Measurements from ENCODE around the gene CROCC.
A peak's percentile ranks its signal among the peaks of the same experiment; 100 is the strongest.
"Not testable (repeated sequence)": the region's sequence is repeated elsewhere in the genome, so short reads cannot be mapped to it uniquely, and the experiment has no call there.

CROCC gene

DNA sequence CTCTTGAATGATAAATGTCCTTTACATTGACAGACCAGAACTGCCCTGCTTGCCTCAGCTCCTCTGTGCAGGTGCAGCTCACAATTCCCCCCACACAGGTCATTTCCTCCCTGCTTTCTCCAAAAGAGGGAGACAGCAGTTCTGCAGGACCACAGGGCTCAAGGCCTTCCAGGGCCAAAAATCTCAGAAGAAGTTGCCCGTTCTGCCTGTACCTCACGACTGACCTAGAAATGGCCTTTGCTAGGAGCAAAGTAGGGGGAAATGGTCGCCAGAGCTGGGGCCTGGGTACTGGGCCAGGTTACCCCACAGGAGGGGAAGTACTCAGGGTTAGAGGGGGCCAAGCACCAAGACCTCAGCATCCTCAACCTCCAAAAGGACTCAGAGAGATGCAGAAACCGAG lies 14.9 kb upstream of the CROCC start:
- Histone ChIP-seq H3K9me3 (ENCODE audit: control insufficient read depth in 2 of 2, low read length in 2 of 2) (no peaks in the 10 kb centered on the region), H3K27me3 (ENCODE audit: control insufficient read depth in 2 of 2, insufficient read depth in 2 of 2, low read length in 2 of 2) (no peaks in the 10 kb centered on the region), H3K9ac (ENCODE audit: low read depth in 1 of 2, low read length in 2 of 2) (no peak overlapping the region), H3K36me3 (ENCODE audit: control insufficient read depth in 2 of 2, insufficient read depth in 2 of 2, low read length in 2 of 2) (no peaks in the 10 kb centered on the region), H3K4me3 (ENCODE audit: low read length in 2 of 2) (no peak overlapping the region), H3K4me1 (ENCODE audit: control insufficient read depth in 2 of 2, insufficient read depth in 2 of 2, low read length in 2 of 2) (peaks cover 14 to 16% of the 10 kb centered on the region in 2 donors), H3K27ac (ENCODE audit: low read depth in 2 of 2, low read length in 2 of 2) (no peak overlapping the region)

DNA sequence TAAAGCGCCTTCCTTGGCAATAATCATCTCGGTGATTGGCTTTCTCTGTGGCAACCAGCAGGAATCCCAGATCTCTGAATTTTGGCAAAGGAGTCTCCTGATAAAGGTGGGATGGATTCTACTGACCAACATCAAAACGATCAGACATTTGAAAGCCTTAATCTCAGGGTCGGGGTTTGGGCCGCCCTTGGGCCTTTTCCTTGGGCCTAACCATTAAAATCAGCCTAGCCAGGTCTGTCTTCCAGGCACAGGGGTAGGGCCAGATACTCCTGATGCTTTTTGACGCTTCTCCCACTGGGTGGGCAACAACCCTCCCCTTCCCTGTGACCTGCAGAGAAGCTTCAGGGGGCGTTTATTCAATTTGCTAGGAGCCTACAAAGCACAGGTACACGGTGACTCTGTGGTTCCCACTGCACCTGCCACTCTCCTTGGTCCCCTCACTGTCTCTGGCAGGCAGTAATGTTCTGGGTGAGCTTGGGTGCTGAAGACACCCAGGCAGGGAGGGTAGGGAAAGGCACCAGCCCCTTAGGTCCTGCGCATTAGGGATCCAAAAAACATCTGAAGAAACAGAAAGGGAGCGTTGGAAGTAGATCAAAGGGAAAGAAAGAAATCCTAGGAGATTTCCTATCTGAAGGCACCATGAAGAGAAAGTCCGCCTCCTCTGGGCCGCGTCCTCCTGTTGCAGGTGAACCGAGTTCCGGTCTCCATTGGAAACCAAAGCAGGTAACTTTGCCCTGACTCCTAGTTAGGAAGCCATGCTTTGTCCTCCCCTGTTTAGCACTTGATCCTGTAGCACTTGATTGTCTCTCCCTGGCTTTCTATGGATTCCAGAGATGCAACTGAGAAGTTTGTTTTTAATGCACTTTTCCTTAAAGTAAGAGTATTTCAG lies 13.6 kb upstream of the CROCC start:
- Histone ChIP-seq H3K4me1 (ENCODE audit: control insufficient read depth in 2 of 2, insufficient read depth in 2 of 2, low read length in 2 of 2) (peaks cover 17% of the 10 kb centered on the region in 2 donors), H3K9me3 (ENCODE audit: control insufficient read depth in 2 of 2, low read length in 2 of 2) (no peaks in the 10 kb centered on the region), H3K27ac (ENCODE audit: low read depth in 2 of 2, low read length in 2 of 2) (no peak overlapping the region), H3K4me3 (ENCODE audit: low read length in 2 of 2) (no peak overlapping the region), H3K36me3 (ENCODE audit: control insufficient read depth in 2 of 2, insufficient read depth in 2 of 2, low read length in 2 of 2) (no peaks in the 10 kb centered on the region), H3K9ac (ENCODE audit: low read depth in 1 of 2, low read length in 2 of 2) (no peak overlapping the region), H3K27me3 (ENCODE audit: control insufficient read depth in 2 of 2, insufficient read depth in 2 of 2, low read length in 2 of 2) (no peaks in the 10 kb centered on the region)

DNA sequence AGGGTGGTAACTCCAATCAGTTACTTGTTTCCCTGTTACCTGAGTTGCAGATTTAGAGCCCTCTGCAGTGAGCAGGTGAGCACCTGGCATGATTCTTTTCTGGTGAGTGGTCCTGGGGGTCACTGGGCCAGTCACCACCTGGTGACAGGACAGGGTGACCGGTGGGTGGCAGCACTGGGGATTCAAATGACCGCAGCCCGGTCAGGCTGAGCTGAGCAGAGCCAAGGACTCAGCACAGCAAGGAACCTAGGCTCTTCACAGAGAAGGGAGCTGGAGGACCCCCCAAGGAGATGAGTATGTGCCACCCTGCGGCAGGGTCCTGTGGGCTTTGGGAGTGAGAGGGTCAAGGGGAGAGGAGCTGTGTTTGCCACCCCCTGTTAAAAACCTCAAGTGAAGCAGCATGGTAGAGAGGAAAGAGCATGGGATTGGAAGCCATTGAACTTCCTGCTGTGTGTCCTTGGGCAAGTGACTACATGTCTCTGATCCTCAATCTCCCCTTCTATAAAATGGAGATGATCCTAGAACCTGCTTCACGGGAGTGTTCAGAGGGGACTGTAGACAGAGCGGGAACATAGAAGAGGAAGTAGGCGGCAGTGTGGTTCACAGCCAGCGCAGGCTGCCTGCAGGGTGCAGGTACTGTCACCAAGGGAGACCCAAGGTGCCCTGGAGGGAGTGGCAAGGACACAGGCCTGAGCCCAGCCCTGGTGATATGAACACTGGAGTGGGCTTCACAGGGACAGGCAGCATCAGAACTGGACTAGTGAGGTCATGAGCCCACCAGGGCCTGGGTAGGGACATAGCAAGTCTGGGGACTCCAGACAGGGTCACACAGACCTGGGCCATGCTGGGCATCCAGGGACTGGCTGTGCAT lies 9.6 kb upstream of the CROCC start:
- H3K4me3 ChIP-seq (ENCODE audit: low read length in 2 of 2); H3K27me3 ChIP-seq (ENCODE audit: control insufficient read depth in 2 of 2, insufficient read depth in 2 of 2, low read length in 2 of 2); H3K36me3 ChIP-seq (ENCODE audit: control insufficient read depth in 2 of 2, insufficient read depth in 2 of 2, low read length in 2 of 2); H3K9ac ChIP-seq (ENCODE audit: low read depth in 1 of 2, low read length in 2 of 2); H3K27ac ChIP-seq (ENCODE audit: low read depth in 2 of 2, low read length in 2 of 2); H3K9me3 ChIP-seq (ENCODE audit: control insufficient read depth in 2 of 2, low read length in 2 of 2): not testable (repeated sequence)
- H3K4me1 ChIP-seq (ENCODE audit: control insufficient read depth in 2 of 2, insufficient read depth in 2 of 2, low read length in 2 of 2): peaks cover 12 to 15% of the 10 kb centered on the region in 2 donors

DNA sequence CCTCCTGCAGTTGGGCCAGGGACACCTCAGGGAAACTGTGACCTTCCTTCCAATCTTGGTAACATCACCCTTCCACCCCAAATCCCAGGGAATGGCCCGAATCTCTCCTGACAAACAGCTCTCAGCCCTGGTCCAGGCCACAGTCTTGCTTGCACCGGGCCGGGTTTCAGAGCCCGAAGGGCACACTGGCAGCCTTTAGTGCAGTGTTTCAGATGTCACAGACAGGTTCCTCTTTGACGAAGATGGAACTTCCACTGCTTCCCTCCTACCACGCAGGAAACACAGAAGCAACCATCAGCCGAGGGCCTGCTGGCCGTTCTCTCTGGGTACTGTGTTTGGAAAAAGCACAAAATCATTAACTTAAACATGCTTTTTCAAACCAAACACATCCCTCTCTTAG lies 9.0 kb upstream of the CROCC start:
- H3K4me3 ChIP-seq (ENCODE audit: low read length in 2 of 2): not testable (repeated sequence)

DNA sequence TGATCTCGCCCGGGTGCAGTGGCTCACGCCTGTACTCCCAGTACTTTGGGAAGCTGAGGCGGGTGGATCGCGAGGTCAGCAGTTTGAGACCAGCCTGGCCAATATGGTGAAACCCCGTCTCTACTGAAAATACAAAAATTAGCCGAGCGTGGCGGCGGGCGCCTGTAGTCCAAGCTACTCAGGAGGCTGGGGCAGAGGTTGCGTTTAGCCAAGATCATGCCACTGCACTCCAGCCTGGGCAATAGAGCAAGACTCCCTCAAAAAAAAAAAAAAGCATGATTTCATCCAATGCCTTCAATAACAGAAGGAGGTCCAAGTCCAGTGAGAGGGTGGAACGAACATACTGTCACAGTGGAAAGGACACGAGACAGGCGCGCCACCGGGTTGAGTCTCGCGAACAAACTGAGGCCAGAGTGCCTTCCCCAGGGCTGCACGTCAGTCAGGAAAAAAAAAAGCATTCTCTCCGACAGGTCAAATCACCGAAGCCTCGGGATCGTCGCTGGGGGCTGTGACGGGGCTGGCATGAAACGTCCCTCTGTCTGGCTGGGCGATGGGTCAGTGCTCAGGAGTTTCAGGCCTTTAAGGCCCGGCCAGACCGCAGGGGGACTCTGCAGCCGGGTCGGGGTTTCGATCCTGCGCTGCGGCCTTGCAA lies 8.4 kb upstream of the CROCC start:
- Histone ChIP-seq H3K9ac (ENCODE audit: low read depth in 1 of 2, low read length in 2 of 2) (peak overlapping the region; percentile 66 to 84), H3K27me3 (ENCODE audit: control insufficient read depth in 2 of 2, insufficient read depth in 2 of 2, low read length in 2 of 2) (no peaks in the 10 kb centered on the region), H3K4me1 (ENCODE audit: control insufficient read depth in 2 of 2, insufficient read depth in 2 of 2, low read length in 2 of 2) (peaks cover 12 to 15% of the 10 kb centered on the region in 2 donors), H3K27ac (ENCODE audit: low read depth in 2 of 2, low read length in 2 of 2) (peak overlapping the region; percentile 48 to 82), H3K4me3 (ENCODE audit: low read length in 2 of 2) (peak overlapping the region; percentile 59 to 74), H3K9me3 (ENCODE audit: control insufficient read depth in 2 of 2, low read length in 2 of 2) (no peaks in the 10 kb centered on the region), H3K36me3 (ENCODE audit: control insufficient read depth in 2 of 2, insufficient read depth in 2 of 2, low read length in 2 of 2) (no peaks in the 10 kb centered on the region)

More for the DNA sequence above, 9.0 kb upstream of the CROCC start:
- Histone ChIP-seq H3K27ac (ENCODE audit: low read depth in 2 of 2, low read length in 2 of 2) (peak overlapping the region in 1 of 2 donors; percentile 82), H3K4me1 (ENCODE audit: control insufficient read depth in 2 of 2, insufficient read depth in 2 of 2, low read length in 2 of 2) (peaks cover 12 to 15% of the 10 kb centered on the region in 2 donors)
- H3K27me3 ChIP-seq (ENCODE audit: control insufficient read depth in 2 of 2, insufficient read depth in 2 of 2, low read length in 2 of 2); H3K9me3 ChIP-seq (ENCODE audit: control insufficient read depth in 2 of 2, low read length in 2 of 2); H3K36me3 ChIP-seq (ENCODE audit: control insufficient read depth in 2 of 2, insufficient read depth in 2 of 2, low read length in 2 of 2); H3K9ac ChIP-seq (ENCODE audit: low read depth in 1 of 2, low read length in 2 of 2): not testable (repeated sequence)

DNA sequence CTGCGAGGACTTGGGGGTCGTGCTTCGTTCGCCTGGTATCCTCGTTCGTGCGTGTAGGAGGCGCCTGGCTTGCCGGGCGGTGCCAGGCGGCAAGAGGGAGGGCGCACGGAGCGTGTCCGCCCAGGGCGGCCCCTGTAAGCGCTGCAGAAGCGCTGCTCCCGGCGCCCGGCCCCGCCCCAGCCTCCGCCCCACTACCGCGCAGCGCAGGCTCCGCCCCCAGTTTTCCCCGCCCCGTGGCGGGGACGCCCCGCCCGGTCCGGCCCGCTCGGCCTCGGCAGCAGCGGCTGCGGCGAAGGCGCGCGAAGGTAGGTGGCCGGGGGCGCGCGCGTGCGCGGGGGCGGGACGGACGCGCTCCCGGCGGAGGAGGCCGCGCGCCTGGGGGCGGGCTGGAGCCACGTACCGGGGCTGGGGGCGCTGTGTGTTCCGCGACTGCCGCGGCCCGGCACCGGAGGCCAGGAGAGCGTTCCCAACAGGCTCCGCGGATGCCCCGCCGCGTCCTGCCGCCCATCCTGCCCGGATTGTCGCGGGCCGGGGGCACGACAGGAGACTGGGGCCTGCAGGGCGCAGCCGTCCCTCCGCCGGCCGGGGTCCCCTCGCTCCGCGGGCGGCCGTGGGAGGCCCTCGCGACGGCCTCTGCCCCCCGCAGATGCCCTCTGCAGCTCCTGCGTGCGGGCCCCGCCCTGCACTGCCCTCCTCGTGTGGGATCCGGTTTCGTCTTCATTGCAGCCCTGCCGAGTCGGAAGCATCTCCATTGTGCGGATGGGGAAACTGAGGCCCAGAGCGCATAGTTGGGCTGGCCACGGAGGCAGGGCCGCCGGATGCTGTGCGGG lies 7.7 kb upstream of the CROCC start:
- H3K27me3 ChIP-seq (ENCODE audit: control insufficient read depth in 2 of 2, insufficient read depth in 2 of 2, low read length in 2 of 2): no peaks in the 10 kb centered on the region
- H3K9me3 ChIP-seq (ENCODE audit: control insufficient read depth in 2 of 2, low read length in 2 of 2): no peaks in the 10 kb centered on the region
- peak overlapping the region; percentile 56 to 82 for H3K27ac ChIP-seq (ENCODE audit: low read depth in 2 of 2, low read length in 2 of 2)
- H3K4me3 ChIP-seq (ENCODE audit: low read length in 2 of 2): peak overlapping the region; percentile 79 to 81
- peaks cover 12 to 15% of the 10 kb centered on the region in 2 donors for H3K4me1 ChIP-seq (ENCODE audit: control insufficient read depth in 2 of 2, insufficient read depth in 2 of 2, low read length in 2 of 2)
- H3K9ac ChIP-seq (ENCODE audit: low read depth in 1 of 2, low read length in 2 of 2): peak overlapping the region; percentile 80 to 84
- no peaks in the 10 kb centered on the region for H3K36me3 ChIP-seq (ENCODE audit: control insufficient read depth in 2 of 2, insufficient read depth in 2 of 2, low read length in 2 of 2)

DNA sequence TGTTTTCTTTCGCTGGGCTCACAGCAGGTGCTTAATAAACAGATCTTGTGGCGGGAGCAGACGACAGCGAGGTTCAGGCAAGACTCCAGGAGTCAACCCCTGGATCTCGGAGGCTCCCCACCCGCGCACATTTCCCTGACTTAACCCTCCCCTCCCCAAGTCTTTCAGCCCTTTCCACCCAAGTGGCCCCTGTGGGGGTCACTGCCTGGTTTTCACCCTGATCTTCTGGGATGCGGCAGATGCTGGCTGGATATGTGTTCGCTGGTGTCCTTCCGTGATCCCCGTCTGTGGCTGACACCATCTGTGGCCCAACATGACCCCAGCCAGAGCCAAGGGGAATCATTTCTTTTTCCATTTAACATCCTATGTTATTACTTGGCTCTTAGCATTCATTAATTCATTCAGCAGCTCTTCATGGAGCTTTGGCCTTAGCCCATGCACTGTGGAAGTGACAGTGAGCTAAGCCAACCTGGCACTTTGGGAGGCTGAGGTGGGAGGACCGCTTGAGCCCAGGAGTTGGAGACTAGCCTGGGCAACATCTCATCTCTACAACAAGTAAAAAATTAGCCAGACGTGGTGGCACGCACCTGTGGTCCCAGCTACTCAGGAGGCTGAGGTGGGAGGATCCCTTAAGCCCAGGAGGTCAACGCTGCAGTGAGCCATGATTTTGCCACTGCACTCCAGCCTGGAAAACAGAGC lies 6.7 kb upstream of the CROCC start:
- H3K9me3 ChIP-seq (ENCODE audit: control insufficient read depth in 2 of 2, low read length in 2 of 2); H3K36me3 ChIP-seq (ENCODE audit: control insufficient read depth in 2 of 2, insufficient read depth in 2 of 2, low read length in 2 of 2); H3K27ac ChIP-seq (ENCODE audit: low read depth in 2 of 2, low read length in 2 of 2); H3K27me3 ChIP-seq (ENCODE audit: control insufficient read depth in 2 of 2, insufficient read depth in 2 of 2, low read length in 2 of 2): not testable (repeated sequence)
- H3K4me3 ChIP-seq (ENCODE audit: low read length in 2 of 2): peak overlapping the region in 1 of 2 donors; percentile 79
- H3K4me1 ChIP-seq (ENCODE audit: control insufficient read depth in 2 of 2, insufficient read depth in 2 of 2, low read length in 2 of 2): peaks cover 12 to 15% of the 10 kb centered on the region in 2 donors
- H3K9ac ChIP-seq (ENCODE audit: low read depth in 1 of 2, low read length in 2 of 2): peak overlapping the region in 1 of 2 donors; percentile 80

DNA sequence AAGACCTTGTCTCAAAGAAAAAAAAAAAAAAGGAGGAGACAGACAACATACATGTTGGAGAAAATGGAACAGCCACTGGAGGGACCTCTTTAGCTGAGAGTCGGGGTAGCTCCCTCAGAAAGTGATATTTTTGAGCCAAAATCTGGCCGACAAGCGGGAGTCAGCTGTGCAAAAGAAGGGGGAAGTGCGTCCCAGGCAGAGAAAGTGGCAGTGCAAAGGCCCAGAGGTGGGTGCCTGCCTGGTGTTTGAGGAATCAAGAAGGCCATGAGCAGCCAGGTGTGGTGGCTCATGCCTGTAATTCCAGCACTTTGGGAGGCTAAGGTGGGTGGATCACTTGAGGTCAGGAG lies 6.1 kb upstream of the CROCC start:
- Histone ChIP-seq H3K4me3 (ENCODE audit: low read length in 2 of 2) (no peak overlapping the region), H3K27me3 (ENCODE audit: control insufficient read depth in 2 of 2, insufficient read depth in 2 of 2, low read length in 2 of 2) (no peaks in the 10 kb centered on the region), H3K27ac (ENCODE audit: low read depth in 2 of 2, low read length in 2 of 2) (no peak overlapping the region), H3K9ac (ENCODE audit: low read depth in 1 of 2, low read length in 2 of 2) (no peak overlapping the region), H3K4me1 (ENCODE audit: control insufficient read depth in 2 of 2, insufficient read depth in 2 of 2, low read length in 2 of 2) (peaks cover 12 to 15% of the 10 kb centered on the region in 2 donors), H3K9me3 (ENCODE audit: control insufficient read depth in 2 of 2, low read length in 2 of 2) (no peaks in the 10 kb centered on the region), H3K36me3 (ENCODE audit: control insufficient read depth in 2 of 2, insufficient read depth in 2 of 2, low read length in 2 of 2) (no peaks in the 10 kb centered on the region)

Data from mucosa of rectum (tissue), 2 donors.